Gastrocnemius medialis (tissue), 4 donors: ENCODE measurements around the gene CYTH4. TPM values are rescaled to one million over a fixed set of nuclear protein-coding genes. Genes with fewer than 3 reads are reported as not detected.

Experiments
- ATAC-seq, 2 donors: fragments of 150-250 bp; one replicate each; pipeline ENCODE4 v1.9.1; 2016
- DNase-seq, 2 donors: peaks; one replicate each; pipeline ENCODE4 v3.0.0-alpha.2; 2019
- H3K27ac ChIP-seq, 4 donors: fragments of 200-600 bp; sonication (generic); 1 replicate in 1 of 4; 2 replicates in 3 of 4; pipeline ENCODE4 v1.5.1; 2016 to 2018; ENCODE audit warnings: mild to moderate bottlenecking in 2 of 4, moderate library complexity in 1 of 4
- H3K27me3 ChIP-seq, 3 donors: fragments of 200-600 bp; sonication (generic) in 2 of 3; 1 replicate in 1 of 3; 2 replicates in 2 of 3; pipeline versions ENCODE4 v1.5.1 to v1.6.0; 2016 to 2019; ENCODE audit warnings: mild to moderate bottlenecking in 1 of 3, moderate library complexity in 1 of 3
- H3K36me3 ChIP-seq, 2 donors: fragments of 200-600 bp; sonication (generic) in 1 of 2; one replicate each; pipeline ENCODE4 v1.5.1; 2017 to 2018
- H3K4me1 ChIP-seq, 2 donors: fragments of 200-600 bp; sonication (generic) in 1 of 2; one replicate each; pipeline ENCODE4 v1.5.1; 2016 to 2017; ENCODE audit warnings: mild to moderate bottlenecking in 2 of 2
- H3K4me3 ChIP-seq, 4 donors: fragments of 200-600 bp; sonication (generic) in 3 of 4; 1 replicate in 1 of 4; 2 replicates in 3 of 4; pipeline ENCODE4 v1.5.1; 2016 to 2019; ENCODE audit warnings: mild to moderate bottlenecking in 2 of 4
- H3K9me3 ChIP-seq, 3 donors: fragments of 200-600 bp; sonication (generic) in 2 of 3; 1 replicate in 1 of 3; 2 replicates in 2 of 3; pipeline ENCODE4 v1.5.1; 2016 to 2019
- CTCF ChIP-seq, 5 experiments: fragments of 450-650 bp in 3 of 5; fragments of 200-600 bp in 2 of 5; sonication (generic) in 2 of 5; IDR thresholded peaks in 4 of 5; conservative IDR thresholded peaks in 1 of 5; 1 replicate in 4 of 5; 2 replicates in 1 of 5; pipeline ENCODE4 v1.5.1; 2016 to 2019; ENCODE audit warnings: antibody characterized with exemption in 5 of 5, mild to moderate bottlenecking in 3 of 5, moderate library complexity in 3 of 5
- POLR2A ChIP-seq, 2 donors: fragments of 450-650 bp; IDR thresholded peaks; one replicate each; pipeline ENCODE4 v1.6.1; 2017; ENCODE audit warnings: antibody characterized with exemption in 2 of 2, mild to moderate bottlenecking in 2 of 2, moderate library complexity in 2 of 2
- in situ Hi-C, 4 donors: fragments of 200-750 bp; cut with MboI; loops; one replicate each; pipeline versions ENCODE4 v1.15.0 to v1.8.0; 2017; ENCODE audit warnings: low sequenced_read_pairs in 4 of 4
- intact Hi-C: fragments of 100-400 bp; cut with DNase I; formaldehyde crosslinking; loops from one replicate; pipeline ENCODE4 v1.15.1; 2023; ENCODE audit warnings: low total_unique reads
- total RNA-seq, 4 donors: library from RNA; depleted of rRNA; stranded (reverse); fragments of >200 nt; gene quantifications; one replicate each; pipeline versions ENCODE4 v1.1.0 to v1.2.3, GENCODE V29; 2016

Gene CYTH4
- total RNA-seq, 4 donors from 2014 or later, result 1.7 to 2.2 (median 2.0) TPM; not detected in 1

DNA sequence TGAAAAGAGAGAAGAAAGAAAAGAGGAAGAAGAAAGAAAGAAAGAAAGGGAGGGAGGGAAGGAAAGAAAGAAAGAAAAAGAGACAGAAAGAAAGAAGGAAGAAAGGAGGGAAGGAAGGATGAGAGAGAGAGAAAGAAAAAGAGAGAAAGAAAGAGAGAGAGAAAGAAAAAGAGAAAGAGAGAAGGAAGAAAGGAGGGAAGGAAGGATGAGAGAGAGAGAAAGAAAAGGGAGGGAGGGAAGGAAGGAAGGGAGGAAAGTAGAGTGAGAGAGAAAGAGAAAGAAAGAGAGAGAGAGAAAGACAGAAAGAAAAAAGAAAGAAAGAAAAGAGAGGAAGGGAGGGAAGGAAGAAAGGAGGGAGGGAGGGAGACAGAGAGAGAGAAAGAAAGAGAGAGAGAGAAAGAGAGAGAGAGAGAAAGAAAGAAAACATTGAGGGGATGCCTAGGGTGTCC lies 26.7 kb upstream of the CYTH4 start:
- Histone ChIP-seq H3K4me3 (no peak overlapping the region), H3K27me3 (peaks cover 44 to 57% (median 48%) of the 10 kb centered on the region in 3 donors), H3K27ac (no peak overlapping the region), H3K9me3 (no peaks in the 10 kb centered on the region), H3K36me3 (no peaks in the 10 kb centered on the region), H3K4me1 (no peaks in the 10 kb centered on the region)
- no peak for TF ChIP-seq POLR2A (IDR thresholded peaks at IDR 0.05)
- no peak for TF ChIP-seq CTCF (IDR thresholded peaks at IDR 0.05 in 4 of 5, conservative IDR thresholded peaks at IDR 0.05 in 1 of 5)
- in situ Hi-C loops (no loop called here), intact Hi-C loops (no loop called here)
- ATAC-seq (no peak), DNase-seq (no peak)

GRCh38 chr22:37256075-37256726 lies 26.1 kb upstream of the CYTH4 start:
- H3K27me3 ChIP-seq, result peaks cover 44 to 55% (median 52%) of the 10 kb centered on the region in 3 donors
- in situ Hi-C loops (no loop called here), intact Hi-C loops (no loop called here)
- no peaks in the 10 kb centered on the region for H3K4me1 ChIP-seq
- no peak for ATAC-seq
- H3K9me3 ChIP-seq, result no peaks in the 10 kb centered on the region
- DNase-seq, result no peak
- no peak overlapping the region for H3K27ac ChIP-seq
- no peaks in the 10 kb centered on the region for H3K36me3 ChIP-seq
- TF ChIP-seq CTCF (IDR thresholded peaks at IDR 0.05 in 4 of 5, conservative IDR thresholded peaks at IDR 0.05 in 1 of 5), result no peak
- TF ChIP-seq POLR2A (IDR thresholded peaks at IDR 0.05), result no peak
- H3K4me3 ChIP-seq, result no peak overlapping the region

DNA sequence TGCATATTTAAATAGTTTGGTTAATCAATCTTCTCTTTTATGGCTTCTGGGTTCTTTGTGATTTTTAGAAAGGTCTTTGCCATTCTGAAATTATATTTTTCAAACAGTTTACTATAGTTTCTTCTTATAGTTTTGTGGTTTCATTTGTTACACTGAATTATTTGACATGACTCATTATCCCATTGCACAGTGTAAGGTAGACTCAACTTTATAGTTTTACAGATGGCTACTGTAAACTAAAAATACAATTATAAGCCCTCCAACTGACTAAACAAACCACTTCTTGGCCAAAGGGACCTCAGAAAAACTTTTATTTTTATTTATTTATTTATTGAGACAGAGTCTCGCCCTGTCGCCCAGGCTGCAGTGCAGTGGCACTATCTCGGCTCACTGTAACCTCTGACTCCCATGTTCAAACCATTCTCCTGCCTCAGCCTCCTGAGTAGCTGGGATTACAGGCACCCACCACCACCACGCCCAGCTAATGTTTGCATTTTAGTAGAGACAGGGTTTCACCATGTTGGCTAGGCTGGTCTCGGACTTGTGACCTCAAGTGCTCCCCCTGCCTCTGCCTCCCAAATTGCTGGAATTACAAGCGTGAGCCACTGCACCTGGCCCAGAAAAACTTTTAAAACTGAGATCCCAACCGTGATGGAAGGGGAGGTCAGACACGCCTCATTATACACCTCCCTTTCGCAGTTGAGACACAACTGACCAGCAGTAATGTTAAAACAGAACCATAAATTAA lies 24.1 kb upstream of the CYTH4 start:
- TF ChIP-seq POLR2A (IDR thresholded peaks at IDR 0.05) (no peak), CTCF (IDR thresholded peaks at IDR 0.05 in 4 of 5, conservative IDR thresholded peaks at IDR 0.05 in 1 of 5) (no peak)
- no peaks in the 10 kb centered on the region for H3K4me1 ChIP-seq
- peaks cover 44 to 56% (median 52%) of the 10 kb centered on the region in 3 donors for H3K27me3 ChIP-seq
- no peak for ATAC-seq
- H3K4me3 ChIP-seq, result no peak overlapping the region
- no peak overlapping the region for H3K27ac ChIP-seq
- in situ Hi-C loops, result no loop called here
- H3K36me3 ChIP-seq, result no peaks in the 10 kb centered on the region
- intact Hi-C loops, result no loop called here
- no peaks in the 10 kb centered on the region for H3K9me3 ChIP-seq
- no peak for DNase-seq

DNA sequence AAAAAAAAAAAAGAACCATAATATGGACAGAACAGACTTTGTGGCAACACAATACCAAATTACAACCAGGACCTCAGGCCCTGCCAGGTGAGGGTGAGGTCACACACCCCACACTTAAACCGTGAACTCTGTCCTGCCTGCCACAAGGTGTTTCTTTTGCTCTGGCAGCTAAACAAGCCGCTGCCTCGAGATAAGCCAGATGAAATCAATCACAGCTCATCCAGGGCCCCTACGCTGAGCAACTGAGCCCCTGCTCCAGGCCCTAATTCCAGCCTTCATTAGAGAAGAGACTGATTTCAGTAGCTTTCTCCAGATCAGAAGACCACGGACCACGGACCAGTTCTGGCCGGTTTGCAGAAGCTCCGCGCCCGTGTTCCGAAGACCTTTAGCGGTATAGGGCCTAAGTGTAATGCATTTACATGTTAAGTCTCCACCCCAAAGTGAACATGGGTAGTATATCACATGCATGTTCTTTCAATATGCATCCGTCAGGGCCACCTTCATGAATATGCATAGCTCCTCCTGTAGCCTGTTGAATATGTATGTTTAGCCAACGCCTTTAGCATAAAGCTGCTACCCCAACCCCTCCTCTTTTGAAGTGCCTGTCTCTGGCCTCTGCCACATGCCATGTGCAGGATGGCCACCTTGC lies 23.4 kb upstream of the CYTH4 start:
- H3K27me3 ChIP-seq, result peaks cover 44 to 56% (median 48%) of the 10 kb centered on the region in 3 donors
- no peaks in the 10 kb centered on the region for H3K36me3 ChIP-seq
- H3K9me3 ChIP-seq, result peaks cover 0 to under 1% (median 0%) of the 10 kb centered on the region in 3 donors
- DNase-seq (no peak), ATAC-seq (no peak)
- no peak for TF ChIP-seq POLR2A (IDR thresholded peaks at IDR 0.05)
- TF ChIP-seq CTCF (IDR thresholded peaks at IDR 0.05 in 4 of 5, conservative IDR thresholded peaks at IDR 0.05 in 1 of 5), result no peak
- H3K27ac ChIP-seq, result no peak overlapping the region
- in situ Hi-C loops, result no loop called here
- intact Hi-C loops, result no loop called here
- H3K4me3 ChIP-seq, result no peak overlapping the region
- H3K4me1 ChIP-seq, result no peaks in the 10 kb centered on the region
